HUES48 (cell line): ENCODE measurements around the gene TLL2.

Experiments used
- H3K27ac ChIP-seq: one replicate; pipeline ENCODE4 v1.7.0; 2013; ENCODE audit warnings: low read depth, low read length, inconsistent platforms
- H3K27me3 ChIP-seq: 2 replicates; pipeline ENCODE4 v1.6.1; 2013; ENCODE audit warnings: mild to moderate bottlenecking, low read length; ENCODE audit not compliant: control insufficient read depth, insufficient read depth
- H3K36me3 ChIP-seq: 2 replicates; pipeline ENCODE4 v1.6.1; 2013; ENCODE audit warnings: low read length; ENCODE audit not compliant: control insufficient read depth, insufficient read depth
- H3K4me1 ChIP-seq: 2 replicates; pipeline ENCODE4 v1.6.1; 2013; ENCODE audit warnings: mild to moderate bottlenecking, low read length; ENCODE audit not compliant: control insufficient read depth, insufficient read depth
- H3K4me3 ChIP-seq: 2 replicates; pipeline ENCODE4 v1.5.1; 2013; ENCODE audit warnings: mild to moderate bottlenecking, low read depth, low read length
- H3K9ac ChIP-seq: 2 replicates; pipeline ENCODE4 v1.6.1; 2013; ENCODE audit warnings: mild to moderate bottlenecking, low read depth, low read length, moderate library complexity
- H3K9me3 ChIP-seq: 2 replicates; pipeline ENCODE4 v1.6.1; 2013; ENCODE audit warnings: low read length; ENCODE audit not compliant: control insufficient read depth, insufficient read depth

Gene TLL2

DNA sequence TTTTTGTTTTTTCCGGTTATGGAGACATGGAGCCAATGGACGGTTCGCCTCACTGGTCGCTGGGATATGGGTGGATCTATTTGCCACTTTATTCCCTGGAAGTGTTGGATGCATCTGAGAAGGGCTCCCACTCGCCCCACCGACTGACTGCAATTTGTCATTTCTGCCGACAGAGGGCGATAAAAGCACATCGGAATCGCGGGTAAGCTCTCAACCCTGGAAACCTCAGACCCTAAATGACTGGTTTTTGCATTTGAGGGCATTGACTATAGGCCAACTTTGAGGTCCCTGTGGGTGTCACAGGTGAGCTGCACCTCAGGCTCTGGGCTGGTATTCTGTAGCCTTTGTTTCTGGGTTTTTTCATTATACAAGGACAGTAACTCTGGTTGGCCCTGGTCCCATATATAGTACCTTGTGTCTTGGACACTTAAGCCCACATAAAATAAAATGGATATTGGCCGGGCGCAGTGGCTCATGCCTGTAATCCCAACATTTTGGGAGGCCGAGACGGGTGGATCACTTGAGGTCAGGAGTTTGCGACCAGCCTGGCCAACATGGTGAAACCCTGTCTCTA is 143.1 kb downstream of the TLL2 start:
- H3K4me3 ChIP-seq, result no peak overlapping the region
- H3K27ac ChIP-seq, result no peak overlapping the region
- H3K27me3 ChIP-seq, result peaks cover 6% of the 10 kb centered on the region
- no peaks in the 10 kb centered on the region for H3K36me3 ChIP-seq
- H3K4me1 ChIP-seq, result peaks cover 4% of the 10 kb centered on the region; the same call in 1 of the 2 replicates
- no peak overlapping the region for H3K9ac ChIP-seq
- no peaks in the 10 kb centered on the region for H3K9me3 ChIP-seq

DNA sequence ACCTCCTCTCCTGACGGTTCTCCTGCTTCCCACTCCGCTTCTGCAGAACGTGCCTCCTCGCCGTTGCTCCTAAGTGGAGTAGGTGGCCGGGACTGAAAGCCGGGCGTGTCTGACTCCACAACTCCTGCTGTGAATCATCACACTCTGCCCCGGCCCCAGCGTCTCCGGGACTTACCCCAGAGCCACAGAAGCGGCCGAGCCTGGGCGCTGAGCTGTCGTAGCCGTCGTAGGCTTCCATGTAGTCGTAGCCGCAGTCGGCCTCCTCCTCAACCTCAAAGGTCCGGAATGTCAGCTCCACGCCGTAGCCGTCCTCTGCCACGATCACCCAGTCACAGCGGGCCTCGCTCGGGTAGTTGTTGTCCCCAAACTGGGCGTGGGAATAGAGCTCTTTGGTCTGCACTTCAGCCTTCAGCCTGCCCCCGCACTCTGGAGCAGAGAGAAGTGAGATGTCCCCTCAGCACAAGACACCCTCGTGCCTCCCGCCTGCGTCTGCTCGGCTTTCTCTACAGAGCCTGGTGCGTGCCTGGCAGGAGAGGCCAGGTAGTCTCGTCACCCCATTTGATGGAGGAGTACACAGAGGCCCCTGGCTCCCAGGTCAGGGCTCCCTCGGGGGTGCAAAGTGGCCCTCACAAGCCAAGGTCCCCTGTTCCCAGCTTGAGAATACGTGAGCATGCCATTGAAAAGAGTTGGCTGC is 143.7 kb downstream of the TLL2 start:
- H3K4me3 ChIP-seq, result no peak overlapping the region
- no peak overlapping the region for H3K27ac ChIP-seq
- H3K4me1 ChIP-seq, result peaks cover 4% of the 10 kb centered on the region; the same call in 1 of the 2 replicates
- H3K9me3 ChIP-seq, result no peaks in the 10 kb centered on the region
- no peaks in the 10 kb centered on the region for H3K36me3 ChIP-seq
- peaks cover 6% of the 10 kb centered on the region for H3K27me3 ChIP-seq
- H3K9ac ChIP-seq, result no peak overlapping the region

DNA sequence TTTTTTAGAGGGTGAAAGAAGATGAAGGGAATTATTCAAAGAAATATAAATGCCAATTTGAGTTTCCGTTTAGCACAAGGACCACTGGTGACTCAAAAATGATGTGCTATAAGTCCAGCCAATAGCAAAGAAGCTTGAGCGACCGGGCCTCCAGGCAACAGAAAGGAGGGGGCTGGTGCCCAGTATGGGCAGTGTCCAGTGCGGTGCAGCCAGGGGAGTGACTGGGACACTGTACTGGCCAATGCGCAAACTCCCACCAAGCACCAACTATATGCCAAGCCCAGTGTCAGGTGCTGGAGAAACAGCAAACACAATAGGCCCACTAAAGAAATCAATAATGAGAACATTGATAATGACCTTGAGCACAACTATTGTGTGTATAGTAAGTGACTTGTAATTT is 144.8 kb downstream of the TLL2 start:
- H3K27ac ChIP-seq, result no peak overlapping the region
- H3K27me3 ChIP-seq, result no peaks in the 10 kb centered on the region
- no peaks in the 10 kb centered on the region for H3K4me1 ChIP-seq
- H3K4me3 ChIP-seq, result no peak overlapping the region
- no peaks in the 10 kb centered on the region for H3K9me3 ChIP-seq
- H3K36me3 ChIP-seq, result no peaks in the 10 kb centered on the region
- H3K9ac ChIP-seq, result no peak overlapping the region

DNA sequence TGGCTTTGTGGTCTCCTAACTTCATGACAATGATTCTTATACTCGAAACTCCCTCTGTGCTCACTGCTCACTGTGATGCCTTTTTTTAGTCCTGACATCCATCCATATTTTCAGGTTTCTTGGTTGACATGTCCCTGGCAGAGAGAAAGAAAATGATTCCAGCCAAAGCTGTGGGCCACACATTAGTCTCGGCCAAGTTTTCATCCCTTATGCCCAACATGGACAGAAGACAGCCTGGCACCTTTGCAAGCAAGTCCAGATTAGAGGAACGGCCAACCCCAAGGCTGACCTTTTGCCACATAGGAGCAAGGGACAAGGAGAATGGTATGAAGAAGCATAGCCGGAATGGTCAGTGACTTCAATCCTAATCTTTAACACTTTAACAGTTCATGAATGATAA is 146.3 kb downstream of the TLL2 start:
- no peaks in the 10 kb centered on the region for H3K27me3 ChIP-seq
- H3K4me1 ChIP-seq, result no peaks in the 10 kb centered on the region
- H3K9ac ChIP-seq, result no peak overlapping the region
- H3K36me3 ChIP-seq, result no peaks in the 10 kb centered on the region
- no peak overlapping the region for H3K27ac ChIP-seq
- no peaks in the 10 kb centered on the region for H3K9me3 ChIP-seq
- no peak overlapping the region for H3K4me3 ChIP-seq

DNA sequence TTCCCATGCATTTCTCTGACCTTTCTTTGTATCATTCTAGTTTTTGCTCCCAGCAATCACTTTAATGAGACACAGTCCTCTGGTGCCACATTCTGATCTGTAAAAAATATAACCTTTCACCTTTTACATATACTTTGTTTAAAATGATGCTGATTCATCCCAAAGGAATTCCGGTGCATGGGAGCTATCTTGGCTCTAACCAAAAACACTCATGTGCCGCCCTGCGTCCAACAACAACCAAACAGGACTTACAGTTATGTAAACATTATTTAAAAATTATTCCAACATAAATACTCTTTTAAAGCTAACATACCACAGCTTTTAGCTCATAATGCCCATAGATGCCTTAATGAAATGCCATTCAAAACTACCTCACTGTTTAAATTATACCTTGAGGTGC is 147.2 kb downstream of the TLL2 start:
- no peak overlapping the region for H3K4me3 ChIP-seq
- H3K27ac ChIP-seq, result no peak overlapping the region
- no peaks in the 10 kb centered on the region for H3K9me3 ChIP-seq
- H3K27me3 ChIP-seq, result no peaks in the 10 kb centered on the region
- H3K36me3 ChIP-seq, result no peaks in the 10 kb centered on the region
- H3K9ac ChIP-seq, result no peak overlapping the region
- H3K4me1 ChIP-seq, result no peaks in the 10 kb centered on the region

DNA sequence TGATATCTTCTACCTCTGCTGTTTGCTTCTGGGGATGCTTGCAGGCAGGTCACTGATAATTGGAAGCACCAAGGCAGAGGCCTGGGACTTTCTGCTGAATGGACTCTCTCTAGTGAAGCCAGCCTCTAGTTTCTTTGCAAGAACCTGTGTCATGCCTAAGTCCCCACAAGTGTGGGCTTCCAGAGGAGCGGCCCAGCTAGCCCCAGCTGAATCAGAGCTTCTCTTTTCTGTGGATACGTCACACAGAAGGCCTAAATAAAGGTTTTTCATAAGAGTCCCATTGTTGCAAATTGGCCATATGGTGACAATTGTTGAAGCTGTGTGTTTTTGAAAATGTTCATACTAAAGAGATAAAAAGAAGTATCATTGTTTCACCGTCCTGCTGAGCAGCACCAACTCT is 148.2 kb downstream of the TLL2 start:
- no peak overlapping the region for H3K9ac ChIP-seq
- H3K4me1 ChIP-seq, result no peaks in the 10 kb centered on the region
- H3K9me3 ChIP-seq, result no peaks in the 10 kb centered on the region
- no peak overlapping the region for H3K27ac ChIP-seq
- H3K27me3 ChIP-seq, result no peaks in the 10 kb centered on the region
- no peaks in the 10 kb centered on the region for H3K36me3 ChIP-seq
- H3K4me3 ChIP-seq, result no peak overlapping the region

DNA sequence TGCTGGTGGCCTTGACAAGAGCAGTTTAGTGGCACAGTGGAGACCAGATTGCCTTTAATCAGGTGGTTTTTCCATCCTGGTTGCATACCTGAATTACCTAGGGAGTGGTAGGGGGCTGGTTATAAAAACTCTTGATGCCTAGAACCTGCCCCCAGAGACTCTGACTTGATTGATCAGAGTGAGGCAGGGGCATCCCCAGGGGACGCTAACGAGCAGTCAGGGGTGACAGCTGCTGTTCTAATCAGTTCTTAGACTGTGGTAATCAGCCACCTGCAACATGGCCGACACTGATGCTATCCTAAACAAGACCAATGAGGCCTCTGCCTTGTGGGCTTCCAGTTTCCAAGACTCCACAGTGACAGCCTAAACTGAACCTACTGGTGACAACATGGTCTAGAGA is 153.0 kb downstream of the TLL2 start:
- Histone ChIP-seq H3K36me3 (no peaks in the 10 kb centered on the region), H3K9ac (no peak overlapping the region), H3K27ac (no peak overlapping the region), H3K9me3 (no peaks in the 10 kb centered on the region), H3K4me1 (no peaks in the 10 kb centered on the region), H3K4me3 (no peak overlapping the region), H3K27me3 (no peaks in the 10 kb centered on the region)

DNA sequence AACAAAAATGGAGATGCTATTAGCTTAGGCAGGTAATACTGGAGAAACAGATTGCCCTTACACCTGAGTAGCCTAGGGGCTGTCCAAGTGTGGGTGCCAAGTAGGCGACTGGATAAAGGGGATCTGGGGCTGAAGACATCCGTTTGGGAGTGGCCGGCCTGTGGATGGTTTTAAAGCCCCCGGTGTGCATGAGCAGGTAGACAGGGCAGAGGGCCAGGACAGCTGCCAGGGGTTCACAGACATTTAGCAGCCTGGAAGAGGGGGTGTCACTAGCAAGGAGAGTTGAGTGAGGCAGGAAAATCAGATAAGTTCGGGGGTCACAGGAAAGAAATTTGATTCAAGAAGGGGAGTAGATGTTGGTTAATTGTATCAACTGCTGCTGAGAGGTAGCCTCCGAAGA is 153.4 kb downstream of the TLL2 start:
- Histone ChIP-seq H3K27ac (no peak overlapping the region), H3K4me1 (no peaks in the 10 kb centered on the region), H3K9me3 (no peaks in the 10 kb centered on the region), H3K36me3 (no peaks in the 10 kb centered on the region), H3K27me3 (no peaks in the 10 kb centered on the region), H3K4me3 (no peak overlapping the region), H3K9ac (no peak overlapping the region)

DNA sequence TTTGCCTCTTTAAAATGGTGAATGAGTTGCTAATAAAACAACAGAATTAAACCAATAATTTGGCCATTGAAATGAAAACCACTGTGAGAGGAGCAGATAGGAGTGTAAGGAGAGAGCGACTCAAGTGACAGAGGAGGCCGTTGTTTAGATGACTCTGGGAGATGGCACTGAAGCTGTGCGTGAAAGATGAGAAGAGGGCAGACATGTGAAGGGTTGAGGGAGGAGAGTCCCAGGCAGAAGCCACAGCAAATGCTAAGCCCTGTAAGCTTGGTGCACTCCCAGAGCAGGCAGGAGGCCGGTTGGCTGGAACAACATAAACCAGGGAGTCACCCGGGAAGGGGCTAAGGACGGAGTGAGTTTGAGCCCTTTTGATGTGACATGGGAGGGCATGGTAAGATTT is 154.1 kb downstream of the TLL2 start:
- Histone ChIP-seq H3K36me3 (no peaks in the 10 kb centered on the region), H3K27me3 (no peaks in the 10 kb centered on the region), H3K27ac (no peak overlapping the region), H3K9me3 (no peaks in the 10 kb centered on the region), H3K9ac (no peak overlapping the region), H3K4me1 (no peaks in the 10 kb centered on the region), H3K4me3 (no peak overlapping the region)

DNA sequence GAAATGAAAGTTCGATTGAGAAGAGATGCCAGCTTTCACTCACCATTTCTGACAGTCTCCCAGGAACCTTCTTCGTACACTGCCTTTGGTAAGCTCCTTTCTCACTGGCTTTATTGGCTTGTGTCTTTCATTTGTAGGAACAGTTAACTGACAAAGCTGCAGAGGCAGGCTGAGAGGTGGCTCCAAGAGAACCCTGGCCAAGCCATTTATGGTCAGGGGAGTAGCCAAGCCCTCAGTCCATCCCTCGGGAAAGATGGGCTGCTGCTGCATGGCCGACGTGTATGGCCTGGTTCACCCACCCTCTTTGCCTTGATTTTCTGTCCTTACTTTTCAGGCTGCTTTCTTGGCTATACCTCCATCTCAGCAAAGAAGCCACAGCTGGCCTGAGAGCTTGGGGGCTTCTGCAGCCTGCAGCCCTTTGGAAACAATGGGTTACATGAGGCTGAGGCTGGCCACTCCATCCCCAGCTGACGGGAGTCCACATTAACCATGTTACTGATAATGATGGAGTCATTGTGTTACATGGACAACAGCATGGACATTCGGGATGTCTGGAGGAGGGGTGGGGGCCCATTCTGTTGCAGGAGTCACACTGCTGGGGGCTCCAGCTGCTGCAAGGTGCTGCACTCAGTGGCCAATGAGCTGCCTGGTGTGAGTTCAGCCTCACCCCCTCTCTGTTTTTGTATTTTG is 154.7 kb downstream of the TLL2 start, which contains the start of gene OPALIN:
TSS of gene OPALIN (minus strand) at position 152 of the 690 bp plus-strand sequence. CDS start at position 46, 106 bp downstream.
- H3K36me3 ChIP-seq, result no peaks in the 10 kb centered on the region
- no peak within 1 kb of the TSS for H3K4me3 ChIP-seq
- H3K9ac ChIP-seq, result no peak within 1 kb of the TSS
- no peak within 1 kb of the TSS for H3K27ac ChIP-seq
- H3K27me3 ChIP-seq, result no peaks in the 10 kb centered on the region
- no peaks in the 10 kb centered on the region for H3K4me1 ChIP-seq
- no peaks in the 10 kb centered on the region for H3K9me3 ChIP-seq

DNA sequence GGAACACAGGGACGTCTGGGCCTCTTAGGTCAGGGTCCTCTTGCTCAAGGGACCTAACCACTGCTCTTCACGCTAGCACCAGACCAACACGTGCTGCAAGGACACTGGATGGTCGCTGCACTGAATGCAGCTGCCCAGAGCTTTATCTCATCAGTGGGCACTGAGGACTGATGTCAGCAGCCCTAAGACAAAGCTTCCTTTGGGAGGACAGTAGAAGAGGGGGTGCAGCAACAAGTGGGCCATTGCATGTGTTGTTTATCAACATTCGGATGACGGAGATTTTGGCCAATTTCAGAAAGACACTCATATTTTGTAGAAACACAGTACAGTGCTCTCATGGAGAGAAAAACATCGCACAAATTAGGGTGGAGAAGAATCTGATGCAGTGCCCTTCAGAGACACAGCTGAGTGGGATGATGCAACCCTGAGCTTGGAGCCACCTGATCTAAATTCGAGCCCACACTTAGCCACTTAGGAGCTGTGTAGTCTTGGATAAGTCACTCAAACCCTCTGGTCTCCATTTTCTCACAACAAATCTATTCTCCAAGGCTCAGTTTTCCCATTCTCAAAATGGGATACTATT is 156.6 kb downstream of the TLL2 start:
- Histone ChIP-seq H3K4me3 (no peak overlapping the region), H3K9me3 (no peaks in the 10 kb centered on the region), H3K4me1 (no peaks in the 10 kb centered on the region), H3K9ac (no peak overlapping the region), H3K36me3 (no peaks in the 10 kb centered on the region), H3K27ac (no peak overlapping the region), H3K27me3 (no peaks in the 10 kb centered on the region)
